Myocyte (in vitro differentiated cells): ENCODE measurements around the gene CTNNA2. TPM values are rescaled to one million over a fixed set of nuclear protein-coding genes. Genes with fewer than 3 reads are reported as not detected.

Source experiments
- DNase-seq: peaks from one replicate; pipeline ENCODE4 v3.0.0-alpha.2; 2012; ENCODE audit warnings: low read depth
- total RNA-seq: library from RNA; depleted of rRNA; stranded (reverse); fragments of >200 nt; gene quantifications from 2 replicates; pipeline ENCODE4 v1.2.3, GENCODE V29; 2014

Gene CTNNA2
- total RNA-seq, 1 donor from 2014 or later: 2.7 TPM

DNA sequence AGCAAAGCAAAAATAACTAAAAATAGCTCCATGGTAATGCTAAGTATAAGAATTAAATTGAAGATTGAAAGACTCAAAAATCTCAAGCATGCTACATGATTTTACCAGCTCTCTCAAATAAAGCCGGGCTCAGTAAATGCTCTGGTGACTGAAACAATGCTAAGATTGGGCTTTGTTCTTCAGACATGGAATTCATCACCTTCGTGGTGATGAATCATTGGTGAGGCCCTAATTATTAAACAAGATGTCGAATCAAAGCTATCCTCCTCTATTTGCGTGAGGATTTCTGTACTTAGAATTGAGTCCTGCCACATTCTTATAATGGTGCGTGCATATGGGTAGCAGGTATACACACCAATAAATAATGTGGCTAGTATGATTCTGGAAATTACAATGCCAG, 850.5 kb downstream of the CTNNA2 start:
- no peak for DNase-seq

GRCh38 chr2:80363791-80364349, 851.0 kb downstream of the CTNNA2 start:
- no peak for DNase-seq

GRCh38 chr2:80364524-80365212, 851.8 kb downstream of the CTNNA2 start:
- no peak for DNase-seq

- DNase-seq: no peak
These were observed 852.9 kb downstream of the CTNNA2 start for GRCh38 chr2:80365762-80366161.

DNA sequence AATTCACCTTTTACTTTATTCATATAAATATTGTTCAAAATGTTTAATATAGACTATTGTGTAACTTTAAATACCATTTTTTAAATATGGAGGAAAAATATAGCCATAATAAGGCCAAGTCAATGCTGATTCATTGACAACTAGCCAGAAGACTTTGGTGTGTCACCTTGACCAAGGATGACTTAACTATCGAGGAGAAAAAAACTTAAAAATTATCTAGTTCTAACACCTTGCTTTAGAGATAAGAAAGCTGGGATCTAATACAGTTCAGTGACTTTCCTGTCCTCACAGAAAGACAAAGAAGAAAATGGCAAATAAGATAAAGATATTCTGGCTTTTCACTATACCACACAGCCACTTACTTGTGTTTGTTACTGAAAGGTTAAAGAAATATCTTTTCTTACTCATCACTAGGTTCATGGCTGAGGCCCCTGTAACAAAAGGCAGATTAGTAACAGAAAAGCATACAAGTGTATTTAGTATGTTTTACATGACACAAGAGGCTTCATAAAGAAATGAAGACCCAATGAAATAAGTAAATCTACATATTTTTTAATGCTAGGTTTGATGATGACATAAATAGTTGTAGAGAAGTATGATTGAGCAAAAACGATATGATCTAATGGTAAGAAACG, 857.6 kb downstream of the CTNNA2 start:
- no peak for DNase-seq

GRCh38 chr2:80374105-80374504, 861.3 kb downstream of the CTNNA2 start:
- no peak for DNase-seq

DNA sequence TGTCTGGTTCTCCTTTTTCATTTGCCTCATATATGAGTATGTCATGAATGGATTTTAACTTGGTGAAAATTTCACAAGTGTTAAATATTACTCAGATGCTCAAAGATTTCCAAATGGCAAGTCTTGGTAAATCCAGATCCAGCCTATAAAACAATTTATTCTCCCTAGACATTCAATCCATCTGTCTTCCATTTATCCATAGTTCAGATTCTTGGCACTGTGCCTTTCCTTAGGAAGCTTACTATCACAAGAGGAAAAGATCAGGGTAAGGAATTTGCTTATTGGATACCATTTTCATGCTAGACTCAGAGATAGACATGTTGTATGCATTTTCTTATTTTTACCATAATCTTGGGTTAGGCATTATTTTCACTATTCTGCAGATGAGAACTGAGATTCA, 864.2 kb downstream of the CTNNA2 start:
- DNase-seq: no peak

GRCh38 chr2:80380736-80381135, 867.9 kb downstream of the CTNNA2 start:
- DNase-seq: no peak

GRCh38 chr2:80381666-80382065, 868.8 kb downstream of the CTNNA2 start:
- DNase-seq: no peak

GRCh38 chr2:80392441-80392840, 879.6 kb downstream of the CTNNA2 start:
- no peak for DNase-seq

- DNase-seq: peak; percentile 22
These were observed 881.1 kb downstream of the CTNNA2 start for GRCh38 chr2:80393991-80394390.

DNA sequence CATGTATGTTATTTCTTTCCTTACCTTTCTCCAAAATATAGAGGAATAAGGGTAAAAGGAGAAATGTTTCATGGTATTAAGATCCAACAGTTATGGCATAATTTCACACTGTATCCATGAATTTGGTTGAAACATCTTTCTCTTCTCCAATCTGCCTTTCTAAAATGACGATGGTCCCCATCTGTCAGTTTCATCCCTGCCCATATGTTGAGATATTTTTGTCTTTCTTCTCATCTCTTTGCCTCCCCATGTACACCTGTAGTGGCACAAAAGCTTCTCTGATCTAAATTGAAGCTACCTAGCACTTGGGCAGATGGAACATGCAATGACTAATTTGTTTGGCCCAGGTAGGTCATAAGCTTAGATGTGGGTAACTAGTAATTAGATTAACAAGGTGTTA, 882.4 kb downstream of the CTNNA2 start:
- DNase-seq: no peak

GRCh38 chr2:80396276-80396675, 883.4 kb downstream of the CTNNA2 start:
- DNase-seq: no peak

- no peak for DNase-seq
These were observed 890.2 kb downstream of the CTNNA2 start for GRCh38 chr2:80403081-80403480.

- DNase-seq: no peak
These were observed 894.5 kb downstream of the CTNNA2 start for GRCh38 chr2:80407377-80407776.

DNA sequence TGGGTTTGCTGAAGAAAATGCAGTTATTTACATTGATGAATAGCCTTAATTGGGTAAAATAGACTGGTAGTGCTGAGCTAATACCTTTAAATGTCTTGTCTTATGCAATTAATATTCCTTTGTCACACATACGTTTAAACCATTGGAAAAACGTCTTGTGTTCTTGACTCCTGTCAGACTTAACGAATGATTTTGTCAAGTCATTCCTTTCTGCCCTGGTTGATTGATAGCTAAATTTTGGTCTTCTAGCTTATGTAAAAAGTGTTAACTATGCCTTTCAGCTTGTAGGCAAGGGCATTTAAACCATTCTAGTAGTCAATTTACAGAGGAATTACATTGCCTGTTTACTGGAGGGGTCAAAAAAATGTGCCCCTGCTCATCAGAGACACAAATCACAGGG, 897.5 kb downstream of the CTNNA2 start:
- no peak for DNase-seq

GRCh38 chr2:80413136-80413535, 900.3 kb downstream of the CTNNA2 start:
- DNase-seq: no peak

DNA sequence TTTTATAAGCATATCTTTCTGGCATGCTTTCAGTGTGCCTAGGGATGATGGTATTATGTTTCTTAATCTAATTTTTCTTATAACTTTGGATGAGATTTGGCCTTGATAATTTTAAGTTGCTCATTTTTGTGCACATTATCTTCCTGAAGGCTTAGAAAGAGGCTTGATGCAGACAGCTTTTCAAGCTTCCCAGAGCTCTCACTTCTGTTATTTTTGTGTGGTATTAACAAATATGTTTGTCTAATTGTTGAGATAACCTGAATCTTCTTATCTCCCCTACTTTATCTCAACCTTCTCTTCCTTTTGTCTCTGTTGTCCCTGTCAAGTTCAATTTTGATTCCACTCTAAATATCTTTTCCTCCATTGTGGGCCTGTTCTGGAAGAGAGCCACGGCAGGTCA, 904.9 kb downstream of the CTNNA2 start:
- no peak for DNase-seq

GRCh38 chr2:80420530-80421208, 907.8 kb downstream of the CTNNA2 start:
- no peak for DNase-seq

DNA sequence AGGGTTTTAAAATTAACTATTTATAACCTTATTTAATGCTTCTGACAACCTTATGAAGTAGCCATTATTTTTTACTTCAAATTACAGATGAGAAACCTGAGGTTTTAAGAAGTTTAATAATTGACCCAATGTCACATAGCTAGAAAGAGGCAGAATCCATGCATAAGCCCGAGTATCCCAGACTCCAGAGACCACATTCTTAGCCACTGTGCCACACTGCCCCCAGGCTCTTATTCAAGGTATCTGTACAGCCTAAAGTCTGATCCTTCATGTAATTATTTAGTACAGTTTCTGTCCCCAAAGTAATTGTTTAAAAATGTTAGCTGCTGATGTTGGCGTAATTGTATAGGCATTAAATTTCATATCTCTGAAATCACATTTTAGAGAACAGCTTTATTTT, 916.4 kb downstream of the CTNNA2 start:
- no peak for DNase-seq

- no peak for DNase-seq
These were observed 925.1 kb downstream of the CTNNA2 start for GRCh38 chr2:80437959-80438358.

GRCh38 chr2:80438686-80439085, 925.8 kb downstream of the CTNNA2 start:
- DNase-seq: peak; percentile 16
